Measurements from ENCODE around the gene SNRPA1.

SNRPA1 gene

GRCh38 chr15:101232677-101233076, 62.4 kb downstream of the SNRPA1 start:
- H3K9me3 ChIP-seq = no peaks in the 10 kb centered on the region
- no peak for TF ChIP-seq CTCF (IDR thresholded peaks at IDR 0.05; ENCODE audit: low read depth, low read length)
- H3K4me3 ChIP-seq (ENCODE audit: low read depth, low read length) = no peak overlapping the region
- no peaks in the 10 kb centered on the region for H3K27me3 ChIP-seq
- H3K4me1 ChIP-seq = no peaks in the 10 kb centered on the region
- peaks cover 44% of the 10 kb centered on the region for H3K36me3 ChIP-seq
- no peak for DNase-seq

All from BE2C (cell line).